Caco-2 (cell line): ENCODE measurements around the gene NR2C1. TPM values are rescaled to one million over a fixed set of nuclear protein-coding genes. Genes with fewer than 3 reads are reported as not detected.
A peak's percentile ranks its signal among the peaks of the same experiment; 100 is the strongest.
"Not testable (repeated sequence)": the region's sequence is repeated elsewhere in the genome, so short reads cannot be mapped to it uniquely, and the experiment has no call there.

Experiments
- BruUV-seq: library from RNA; stranded (reverse); fragments of 400-500 nt; replicated peaks from 2 replicates; lab custom pipeline; 2021; lab: Mats Ljungman, UMichigan
- CTCF ChIA-PET: fragments of 300-600 bp; sonication (Branson Sonifier 250); formaldehyde crosslinking; loops from one replicate; lab custom pipeline; 2022; ENCODE audit warnings: antibody characterized with exemption; lab: Charles Lee
- POLR2A ChIA-PET: fragments of 300-600 bp; sonication (Branson Sonifier 250); formaldehyde crosslinking; loops from one replicate; lab custom pipeline; 2022; ENCODE audit warnings: antibody characterized with exemption; lab: Charles Lee
- DNase-seq, 2 experiments: peaks; one replicate each; pipeline versions ENCODE4 v3.0.0 to v3.0.0-alpha.2; 2020 to 2022
- H3K27me3 ChIP-seq: replicated peaks from 2 replicates; pipeline ENCODE4 v1.6.0; 2011; ENCODE audit warnings: low read length; ENCODE audit not compliant: control insufficient read depth, insufficient read depth
- H3K36me3 ChIP-seq: 2 replicates; pipeline ENCODE4 v1.5.1; 2011; ENCODE audit warnings: low read length; ENCODE audit not compliant: control insufficient read depth, insufficient read depth
- H3K4me1 ChIP-seq: fragments of 250-450 bp; sonication (Bioruptor Pico); 2 replicates; pipeline ENCODE4 v1.5.1; 2020; ENCODE audit warnings: mild to moderate bottlenecking
- H3K4me3 ChIP-seq: 2 replicates; pipeline ENCODE4 v1.5.1; 2011; ENCODE audit warnings: low read depth, mild to moderate bottlenecking, control low read depth, low read length
- H3K9me3 ChIP-seq: fragments of 250-450 bp; sonication (Bioruptor Pico); 2 replicates; pipeline ENCODE4 v1.5.1; 2020; ENCODE audit warnings: mild to moderate bottlenecking, moderate library complexity
- H3K27ac Mint-ChIP-seq: one replicate; pipeline ENCODE4 v1.8.0; 2022; ENCODE audit warnings: mixed read lengths; ENCODE audit not compliant: unreplicated experiment
- H3K27me3 Mint-ChIP-seq: one replicate; pipeline ENCODE4 v1.8.0; 2022; ENCODE audit warnings: mixed read lengths; ENCODE audit not compliant: insufficient read depth, unreplicated experiment
- H3K36me3 Mint-ChIP-seq: one replicate; pipeline ENCODE4 v1.8.0; 2022; ENCODE audit warnings: mild to moderate bottlenecking, mixed read lengths; ENCODE audit not compliant: insufficient read depth, unreplicated experiment
- H3K4me1 Mint-ChIP-seq: one replicate; pipeline ENCODE4 v1.8.0; 2022; ENCODE audit warnings: low read depth, mixed read lengths; ENCODE audit not compliant: unreplicated experiment
- H3K4me3 Mint-ChIP-seq: one replicate; pipeline ENCODE4 v1.8.0; 2022; ENCODE audit warnings: mild to moderate bottlenecking, moderate library complexity, mixed read lengths; ENCODE audit not compliant: unreplicated experiment
- H3K9me3 Mint-ChIP-seq: one replicate; pipeline ENCODE4 v1.8.0; 2022; ENCODE audit warnings: mixed read lengths; ENCODE audit not compliant: unreplicated experiment
- intact Hi-C: fragments of 100-400 bp; cut with micrococcal nuclease; formaldehyde crosslinking; loops from one replicate; pipeline ENCODE4 v1.10.0; 2022; ENCODE audit not compliant: unreplicated experiment
- total RNA-seq: library from RNA; stranded (reverse); gene quantifications from 2 replicates; pipeline ENCODE4 v1.2.3, GENCODE V29; 2022
- TF ChIP-seq, protein P1 (sequence below), 2 experiments: fragments of 200-600 bp in 1 of 2; IDR thresholded peaks; 1 replicate in 1 of 2; 2 replicates in 1 of 2; pipeline versions ENCODE4 v1.5.1 to v1.8.0; 2011 to 2022; ENCODE audit warnings: antibody characterized with exemption in 1 of 2, control low read depth in 1 of 2, inconsistent platforms in 1 of 2, low read depth in 1 of 2, low read length in 1 of 2, mild to moderate bottlenecking in 1 of 2, moderate library complexity in 1 of 2; ENCODE audit not compliant: insufficient read depth in 1 of 2, severe bottlenecking in 1 of 2, unreplicated experiment in 1 of 2

Gene NR2C1
- total RNA-seq, 1 experiment from 2014 or later, result 51.1 TPM

DNA sequence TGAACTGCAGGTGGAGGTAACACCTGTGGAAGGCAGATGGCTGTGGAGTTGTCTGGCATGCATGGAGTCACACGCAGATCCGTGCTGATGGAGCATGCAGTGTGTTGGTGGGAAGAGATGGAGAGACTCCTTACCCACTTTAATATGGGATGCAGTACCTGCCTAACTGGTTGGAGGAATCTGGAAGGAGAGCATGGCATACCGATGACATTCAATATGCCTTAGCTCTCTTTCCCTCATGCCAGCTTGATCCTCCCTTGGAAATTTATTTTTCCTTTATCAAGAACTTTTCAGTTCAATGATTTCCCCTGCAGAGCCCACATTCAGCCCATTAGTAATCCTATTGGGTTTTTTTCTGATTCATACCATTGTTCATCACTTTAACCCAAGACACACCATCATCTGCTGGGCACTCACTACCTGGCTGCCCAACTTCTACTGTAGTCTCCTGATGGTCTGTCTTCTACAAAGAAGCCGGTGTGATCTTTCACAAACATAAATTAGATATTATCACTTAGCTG is 25.9 kb upstream of the NR2C1 start:
- H3K36me3 ChIP-seq, result peaks cover 2% of the 10 kb centered on the region
- BruUV-seq, result no TSS peak
- TF ChIP-seq, protein P1, sequence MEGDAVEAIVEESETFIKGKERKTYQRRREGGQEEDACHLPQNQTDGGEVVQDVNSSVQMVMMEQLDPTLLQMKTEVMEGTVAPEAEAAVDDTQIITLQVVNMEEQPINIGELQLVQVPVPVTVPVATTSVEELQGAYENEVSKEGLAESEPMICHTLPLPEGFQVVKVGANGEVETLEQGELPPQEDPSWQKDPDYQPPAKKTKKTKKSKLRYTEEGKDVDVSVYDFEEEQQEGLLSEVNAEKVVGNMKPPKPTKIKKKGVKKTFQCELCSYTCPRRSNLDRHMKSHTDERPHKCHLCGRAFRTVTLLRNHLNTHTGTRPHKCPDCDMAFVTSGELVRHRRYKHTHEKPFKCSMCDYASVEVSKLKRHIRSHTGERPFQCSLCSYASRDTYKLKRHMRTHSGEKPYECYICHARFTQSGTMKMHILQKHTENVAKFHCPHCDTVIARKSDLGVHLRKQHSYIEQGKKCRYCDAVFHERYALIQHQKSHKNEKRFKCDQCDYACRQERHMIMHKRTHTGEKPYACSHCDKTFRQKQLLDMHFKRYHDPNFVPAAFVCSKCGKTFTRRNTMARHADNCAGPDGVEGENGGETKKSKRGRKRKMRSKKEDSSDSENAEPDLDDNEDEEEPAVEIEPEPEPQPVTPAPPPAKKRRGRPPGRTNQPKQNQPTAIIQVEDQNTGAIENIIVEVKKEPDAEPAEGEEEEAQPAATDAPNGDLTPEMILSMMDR (IDR thresholded peaks at IDR 0.05; ENCODE audit: insufficient read depth in 1 of 2, low read depth in 1 of 2, low read length in 1 of 2, severe bottlenecking in 1 of 2, unreplicated experiment in 1 of 2), result no peak
- DNase-seq, result no peak
- intact Hi-C loops, result no loop called here
- no peaks in the 10 kb centered on the region for H3K9me3 Mint-ChIP-seq
- POLR2A ChIA-PET, result no interaction called here
- no peak overlapping the region for H3K4me3 ChIP-seq
- CTCF ChIA-PET, result interaction anchor here (0.7 to 1.2 kb wide), 3 partner anchors 15 to 235 kb away, joined by 3 to 4 read pairs (median 3); partner anchors contain the start of gene NR2C1
- H3K27me3 Mint-ChIP-seq, result no peaks in the 10 kb centered on the region
- H3K4me1 Mint-ChIP-seq, result peaks cover 28% of the 10 kb centered on the region
- H3K4me1 ChIP-seq, result peaks cover 29% of the 10 kb centered on the region
- H3K4me3 Mint-ChIP-seq, result no peak overlapping the region
- H3K27me3 ChIP-seq, result no peaks in the 10 kb centered on the region
- H3K9me3 ChIP-seq, result no peaks in the 10 kb centered on the region
- H3K36me3 Mint-ChIP-seq, result peaks cover 49% of the 10 kb centered on the region
- peak overlapping the region; percentile 37 for H3K27ac Mint-ChIP-seq

DNA sequence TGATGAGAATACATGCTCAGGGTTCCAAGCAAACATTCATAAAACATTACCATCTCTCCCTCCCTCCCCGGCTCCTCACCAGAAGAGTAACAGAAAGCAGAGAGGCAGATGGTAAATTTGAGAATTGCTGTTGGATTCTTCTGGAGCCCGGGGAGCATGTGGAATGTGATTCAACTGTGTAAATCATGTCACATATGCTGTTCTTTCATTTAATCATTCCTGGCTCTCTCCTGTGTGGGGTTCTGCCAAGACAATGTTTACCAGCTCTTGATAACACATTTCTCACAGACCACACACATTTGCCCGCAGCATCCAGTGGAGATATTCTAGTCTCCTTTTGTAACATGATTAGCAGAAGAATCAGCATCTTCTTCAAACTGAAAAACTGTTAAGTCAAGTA is 23.4 kb upstream of the NR2C1 start:
- H3K27me3 ChIP-seq, result no peaks in the 10 kb centered on the region
- BruUV-seq, result no TSS peak
- no peak overlapping the region for H3K4me3 ChIP-seq
- Mint-ChIP-seq H3K4me1 (peaks cover 28% of the 10 kb centered on the region), H3K36me3 (peaks cover 56% of the 10 kb centered on the region), H3K27ac (no peak overlapping the region), H3K27me3 (no peaks in the 10 kb centered on the region), H3K4me3 (no peak overlapping the region), H3K9me3 (no peaks in the 10 kb centered on the region)
- peaks cover 2% of the 10 kb centered on the region for H3K36me3 ChIP-seq
- no peaks in the 10 kb centered on the region for H3K9me3 ChIP-seq
- TF ChIP-seq, protein P1 (IDR thresholded peaks at IDR 0.05; ENCODE audit: insufficient read depth in 1 of 2, low read depth in 1 of 2, low read length in 1 of 2, severe bottlenecking in 1 of 2, unreplicated experiment in 1 of 2), result no peak
- intact Hi-C loops, result no loop called here
- DNase-seq, result no peak
- CTCF ChIA-PET, result no interaction called here
- H3K4me1 ChIP-seq, result peaks cover 29% of the 10 kb centered on the region
- POLR2A ChIA-PET, result interaction anchor here (0.5 kb wide), 1 partner anchor 78 kb away, joined by 3 read pairs; no protein-coding TSS in a partner anchor

DNA sequence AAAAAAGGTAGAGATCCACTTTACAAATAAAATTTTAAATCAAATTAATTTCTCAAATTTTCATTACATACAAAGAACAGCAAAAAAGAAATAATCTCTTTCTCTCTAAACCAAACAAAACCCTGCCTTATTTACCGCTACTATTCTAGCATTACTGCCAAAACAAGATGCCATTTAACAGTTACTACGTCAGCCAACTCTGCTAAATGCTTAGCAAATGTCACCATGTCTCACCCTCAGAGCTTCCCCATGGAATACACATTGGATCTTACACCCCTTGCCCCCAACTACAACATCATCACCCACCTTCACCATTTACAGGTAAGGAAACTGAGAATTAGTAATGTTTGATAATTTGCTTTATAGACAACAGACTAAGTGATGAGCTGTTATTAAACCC is 23.0 kb upstream of the NR2C1 start:
- TF ChIP-seq, protein P1 (IDR thresholded peaks at IDR 0.05; ENCODE audit: insufficient read depth in 1 of 2, low read depth in 1 of 2, low read length in 1 of 2, severe bottlenecking in 1 of 2, unreplicated experiment in 1 of 2), result no peak
- POLR2A ChIA-PET, result interaction anchor here (0.5 kb wide), 1 partner anchor 78 kb away, joined by 3 read pairs; no protein-coding TSS in a partner anchor
- intact Hi-C loops, result no loop called here
- Histone ChIP-seq H3K4me1 (peaks cover 29% of the 10 kb centered on the region), H3K4me3 (no peak overlapping the region), H3K36me3 (peaks cover 2% of the 10 kb centered on the region), H3K9me3 (no peaks in the 10 kb centered on the region), H3K27me3 (no peaks in the 10 kb centered on the region)
- H3K27me3 Mint-ChIP-seq, result no peaks in the 10 kb centered on the region
- H3K4me3 Mint-ChIP-seq, result no peak overlapping the region
- H3K27ac Mint-ChIP-seq, result no peak overlapping the region
- H3K4me1 Mint-ChIP-seq, result peaks cover 28% of the 10 kb centered on the region
- CTCF ChIA-PET, result no interaction called here
- no peaks in the 10 kb centered on the region for H3K9me3 Mint-ChIP-seq
- no peak for DNase-seq
- H3K36me3 Mint-ChIP-seq, result peaks cover 59% of the 10 kb centered on the region
- BruUV-seq, result no TSS peak

DNA sequence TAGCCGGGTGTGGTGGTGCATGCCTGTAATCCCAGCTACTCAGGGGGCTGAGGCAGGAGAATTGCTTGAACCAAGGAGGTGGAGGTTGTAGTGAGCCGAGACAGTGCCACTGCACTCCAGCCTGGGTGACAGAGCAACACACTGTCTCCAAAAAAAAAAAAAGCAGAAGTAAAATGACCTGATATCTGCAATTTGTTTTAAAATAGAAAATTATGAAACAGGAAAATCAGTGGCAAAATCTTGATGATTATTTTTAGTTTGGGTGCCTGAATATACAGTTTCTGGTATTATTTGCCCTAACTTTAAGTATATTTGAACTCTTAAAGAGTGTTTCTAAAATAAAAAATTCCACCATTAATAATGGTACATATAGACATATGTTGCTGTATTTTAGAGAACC is 22.4 kb upstream of the NR2C1 start:
- H3K36me3 Mint-ChIP-seq, result peaks cover 57% of the 10 kb centered on the region
- CTCF ChIA-PET, result not testable (repeated sequence)

More for the DNA sequence above, 22.4 kb upstream of the NR2C1 start:
- POLR2A ChIA-PET, H3K4me3 Mint-ChIP-seq, H3K4me3 ChIP-seq, H3K27ac Mint-ChIP-seq, H3K36me3 ChIP-seq, DNase-seq, intact Hi-C loops, BruUV-seq, H3K9me3 ChIP-seq, H3K27me3 ChIP-seq, H3K27me3 Mint-ChIP-seq, H3K9me3 Mint-ChIP-seq: not testable (repeated sequence)
- peaks cover 27% of the 10 kb centered on the region for H3K4me1 Mint-ChIP-seq
- H3K4me1 ChIP-seq, result peaks cover 29% of the 10 kb centered on the region
